B cell (primary cell): ENCODE results near the gene BDH1. TPM values are rescaled to one million over a fixed set of nuclear protein-coding genes. Genes with fewer than 3 reads are reported as not detected.

Experiments used
- ATAC-seq: fragments of 200-7000 bp; cut with Tn5 transposase; one replicate; pipeline ENCODE4 v1.10.0; 2021; ENCODE audit warnings: low read depth, mild to moderate bottlenecking, moderate number of reproducible peaks, moderate library complexity
- CTCF ChIA-PET: fragments of 350-600 bp; sonication (Branson Sonifier 250); formaldehyde crosslinking; loops from one replicate; lab custom pipeline; 2021; ENCODE audit warnings: antibody characterized with exemption, inconsistent platforms; lab: Charles Lee
- POLR2A ChIA-PET: fragments of 350-600 bp; sonication (Branson Sonifier 250); formaldehyde crosslinking; loops from one replicate; lab custom pipeline; 2021; ENCODE audit warnings: antibody characterized with exemption; lab: Charles Lee
- DNase-seq: peaks from one replicate; pipeline ENCODE4 v3.0.0; 2013
- H2AFZ ChIP-seq: 2 replicates; pipeline ENCODE4 v1.6.1; 2012; ENCODE audit warnings: mild to moderate bottlenecking, low read depth, low read length; ENCODE audit not compliant: insufficient read depth, poor library complexity, severe bottlenecking
- H3K27ac ChIP-seq, 2 donors: 1 replicate in 1 of 2; 2 replicates in 1 of 2; pipeline ENCODE4 v1.5.1; 2012 to 2013; ENCODE audit warnings: low read length in 2 of 2, mild to moderate bottlenecking in 2 of 2, moderate library complexity in 1 of 2
- H3K27me3 ChIP-seq, 4 experiments: fragments of 200-600 bp in 1 of 4; sonication (generic) in 1 of 4; replicated peaks in 1 of 4; 1 replicate in 2 of 4; 2 replicates in 2 of 4; pipeline versions ENCODE4 v1.6.1 to v1.7.0; 2013 to 2016; ENCODE audit warnings: low read length in 3 of 4, mild to moderate bottlenecking in 2 of 4, mixed read lengths in 1 of 4, moderate library complexity in 1 of 4; ENCODE audit not compliant: insufficient read depth in 4 of 4, control insufficient read depth in 3 of 4; ENCODE audit errors: control extremely low read depth in 1 of 4
- H3K36me3 ChIP-seq, 2 experiments: replicated peaks in 1 of 2; 1 replicate in 1 of 2; 2 replicates in 1 of 2; pipeline versions ENCODE4 v1.6.1 to v1.7.1; 2013; ENCODE audit warnings: low read length in 1 of 2; ENCODE audit not compliant: insufficient read depth in 2 of 2, control insufficient read depth in 1 of 2; ENCODE audit errors: control extremely low read depth in 1 of 2, extremely low read depth in 1 of 2
- H3K4me1 ChIP-seq, 2 donors: fragments of 200-600 bp in 1 of 2; sonication (generic) in 1 of 2; 1 replicate in 1 of 2; 2 replicates in 1 of 2; pipeline versions ENCODE4 v1.5.1 to v1.6.1; 2013 to 2017; ENCODE audit warnings: low read length in 2 of 2; ENCODE audit not compliant: control insufficient read depth in 2 of 2, insufficient read depth in 2 of 2
- H3K4me2 ChIP-seq: replicated peaks from 2 replicates; pipeline ENCODE3; 2012; ENCODE audit warnings: mild to moderate bottlenecking, low read depth, low read length; ENCODE audit not compliant: poor library complexity, severe bottlenecking
- H3K4me3 ChIP-seq, 5 experiments: fragments of 200-600 bp in 1 of 5; sonication (generic) in 1 of 5; 1 replicate in 3 of 5; 2 replicates in 2 of 5; pipeline versions ENCODE4 v1.5.1 to v1.7.0; 2011 to 2016; ENCODE audit warnings: low read length in 4 of 5, mild to moderate bottlenecking in 4 of 5, low read depth in 2 of 5, control low read depth in 1 of 5, moderate library complexity in 1 of 5; ENCODE audit not compliant: insufficient read depth in 1 of 5; ENCODE audit errors: control extremely low read depth in 1 of 5, extremely low read depth in 1 of 5
- H3K79me2 ChIP-seq: fragments of 200-600 bp; sonication (generic); one replicate; pipeline ENCODE4 v1.6.0; 2016; ENCODE audit warnings: low read length; ENCODE audit not compliant: control insufficient read depth, insufficient read depth
- H3K9ac ChIP-seq: fragments of 200-600 bp; sonication (generic); 2 replicates; pipeline ENCODE4 v1.6.1; 2017; ENCODE audit warnings: mild to moderate bottlenecking, low read length, moderate library complexity
- H3K9me3 ChIP-seq, 3 donors: one replicate each; pipeline versions ENCODE4 v1.6.1 to v1.7.1; 2013; ENCODE audit warnings: low read length in 2 of 3; ENCODE audit not compliant: control insufficient read depth in 2 of 3, insufficient read depth in 1 of 3; ENCODE audit errors: control extremely low read depth in 1 of 3
- H4K20me1 ChIP-seq: 2 replicates; pipeline ENCODE4 v1.6.0; 2012; ENCODE audit warnings: mild to moderate bottlenecking, low read length; ENCODE audit not compliant: insufficient read depth, control insufficient read depth, poor library complexity, severe bottlenecking
- H3K27ac Mint-ChIP-seq: one replicate; pipeline ENCODE4 v1.8.0; 2021; ENCODE audit warnings: mixed read lengths
- H3K27me3 Mint-ChIP-seq: one replicate; pipeline ENCODE4 v1.8.0; 2021; ENCODE audit warnings: mixed read lengths
- H3K4me1 Mint-ChIP-seq: one replicate; pipeline ENCODE4 v1.8.0; 2021; ENCODE audit warnings: mixed read lengths
- H3K4me3 Mint-ChIP-seq: one replicate; pipeline ENCODE4 v1.8.0; 2021; ENCODE audit warnings: mixed read lengths
- H3K9me3 Mint-ChIP-seq: one replicate; pipeline ENCODE4 v1.8.0; 2022; ENCODE audit warnings: mixed read lengths; ENCODE audit not compliant: insufficient read depth
- CTCF ChIP-seq: fragments of 200-600 bp; IDR thresholded peaks from one replicate; pipeline ENCODE4 v1.8.0; 2022; ENCODE audit warnings: antibody characterized with exemption, mild to moderate bottlenecking
- EZH2 ChIP-seq: IDR thresholded peaks from 2 replicates; pipeline ENCODE4 v1.6.1; 2012; ENCODE audit warnings: borderline replicate concordance, low read depth, mild to moderate bottlenecking, moderate library complexity, low read length; ENCODE audit not compliant: insufficient read depth, poor library complexity, severe bottlenecking
- WGBS: methylation state at CpG from one replicate; pipeline ENCODE4 v1.1.5; 2013; ENCODE audit warnings: missing lambda C conversion rate; ENCODE audit not compliant: insufficient coverage; 5-methylcytosine and 5-hydroxymethylcytosine counted together
- intact Hi-C: fragments of 100-400 bp; cut with micrococcal nuclease; formaldehyde crosslinking; loops from one replicate; pipeline ENCODE4 v1.10.0; 2022
- polyA plus RNA-seq: library from polyadenylated mRNA; depleted of rRNA; stranded (reverse); fragments of >200 nt; gene quantifications from 2 replicates; pipeline ENCODE4 v1.2.3, GENCODE V29; 2012
- total RNA-seq, 2 donors: library from RNA; stranded (reverse); fragments of 120-200 nt in 1 of 2; gene quantifications; 1 replicate in 1 of 2; 2 replicates in 1 of 2; pipeline versions ENCODE4 v1.2.3 to v1.2.4, GENCODE V29; 2013 to 2022

Gene BDH1
- total and polyA plus RNA-seq, 2 donors (not counting 1 experiment from before 2014, with no cell fraction given) = 21.1 to 59.3 TPM

GRCh38 chr3:197549261-197549885, 6.4 kb downstream of the BDH1 start:
- no peak overlapping the region for H3K27ac ChIP-seq
- no peak overlapping the region for H2AFZ ChIP-seq
- H3K79me2 ChIP-seq = peaks cover 43% of the 10 kb centered on the region
- H3K4me1 Mint-ChIP-seq = peaks cover 8% of the 10 kb centered on the region
- ChIA-PET CTCF (interaction anchor here (1.1 to 1.5 kb wide), 2 partner anchors 9 to 50 kb away, joined by 3 to 5 read pairs; no protein-coding TSS in a partner anchor), POLR2A (no interaction called here)
- no peaks in the 10 kb centered on the region for H3K9me3 Mint-ChIP-seq
- no peak overlapping the region for H3K9ac ChIP-seq
- TF ChIP-seq CTCF (no peak), EZH2 (no peak)
- peaks cover 0 to 5% of the 10 kb centered on the region in 2 experiments for H3K36me3 ChIP-seq
- H3K9me3 ChIP-seq = no peaks in the 10 kb centered on the region
- intact Hi-C loops = no loop called here
- H3K27me3 ChIP-seq = no peaks in the 10 kb centered on the region
- H3K4me1 ChIP-seq = peaks cover 6% of the 10 kb centered on the region in 2 donors
- no peak overlapping the region for H3K27ac Mint-ChIP-seq
- ATAC-seq = no peak
- no peak overlapping the region for H3K4me2 ChIP-seq
- no peak for DNase-seq
- H3K4me3 Mint-ChIP-seq = no peak overlapping the region
- no peak overlapping the region for H3K4me3 ChIP-seq
- no peaks in the 10 kb centered on the region for H3K27me3 Mint-ChIP-seq
- 90% methylated on average over 6 of the region's 6 CpGs for WGBS
- no peaks in the 10 kb centered on the region for H4K20me1 ChIP-seq

GRCh38 chr3:197547306-197548011, 8.3 kb downstream of the BDH1 start:
- ATAC-seq = no peak
- Histone ChIP-seq H3K27me3 (no peaks in the 10 kb centered on the region), H3K4me3 (no peak overlapping the region), H4K20me1 (no peaks in the 10 kb centered on the region), H2AFZ (no peak overlapping the region), H3K9ac (no peak overlapping the region), H3K79me2 (peaks cover 31% of the 10 kb centered on the region), H3K9me3 (no peaks in the 10 kb centered on the region), H3K4me2 (no peak overlapping the region), H3K27ac (no peak overlapping the region), H3K4me1 (no peaks in the 10 kb centered on the region), H3K36me3 (peaks cover 0 to 19% of the 10 kb centered on the region in 2 experiments)
- H3K4me3 Mint-ChIP-seq = no peak overlapping the region
- no peaks in the 10 kb centered on the region for H3K9me3 Mint-ChIP-seq
- DNase-seq = no peak
- CTCF ChIA-PET = no interaction called here
- intact Hi-C loops = no loop called here
- TF ChIP-seq EZH2 (no peak), CTCF (no peak)
- no peaks in the 10 kb centered on the region for H3K27me3 Mint-ChIP-seq
- 97% methylated on average over 11 of the region's 11 CpGs for WGBS
- POLR2A ChIA-PET = no interaction called here
- no peaks in the 10 kb centered on the region for H3K4me1 Mint-ChIP-seq
- no peak overlapping the region for H3K27ac Mint-ChIP-seq
